Keratinocyte (primary cell): ENCODE measurements around the gene C2CD5. TPM values are rescaled to one million over a fixed set of nuclear protein-coding genes. Genes with fewer than 3 reads are reported as not detected.

Source experiments
- DNase-seq: peaks from one replicate; pipeline ENCODE4 v3.0.0-alpha.2; 2011; ENCODE audit warnings: low read depth, missing footprints, low spot score
- FAIRE-seq: peaks from 2 replicates; lab custom pipeline; 2011; peaks lifted over from hg19 to GRCh38; lab: Jason Lieb, UNC
- H2AFZ ChIP-seq: 2 replicates; pipeline ENCODE4 v1.6.0; 2012; ENCODE audit warnings: low read length, control low read depth, inconsistent platforms; ENCODE audit not compliant: control insufficient read depth
- H3K27ac ChIP-seq: 2 replicates; pipeline ENCODE4 v1.5.1; 2011; ENCODE audit warnings: low read length; ENCODE audit not compliant: control insufficient read depth, insufficient read depth
- H3K27me3 ChIP-seq: 3 replicates; pipeline ENCODE4 v1.6.0; 2011; ENCODE audit warnings: low read length; ENCODE audit not compliant: control insufficient read depth, insufficient read depth; ENCODE audit errors: extremely low read depth
- H3K36me3 ChIP-seq, 2 experiments: 2 replicates in 1 of 2; 3 replicates in 1 of 2; pipeline ENCODE4 v1.5.1; 2011; ENCODE audit warnings: low read length in 2 of 2, mild to moderate bottlenecking in 1 of 2; ENCODE audit not compliant: control insufficient read depth in 2 of 2, insufficient read depth in 2 of 2; ENCODE audit errors: extremely low read depth in 1 of 2
- H3K4me1 ChIP-seq: 3 replicates; pipeline ENCODE4 v1.5.1; 2011; ENCODE audit warnings: low read length; ENCODE audit not compliant: control insufficient read depth, insufficient read depth; ENCODE audit errors: extremely low read depth
- H3K4me2 ChIP-seq: 3 replicates; pipeline ENCODE4 v1.6.0; 2011; ENCODE audit warnings: low read depth, low read length; ENCODE audit not compliant: control insufficient read depth, insufficient read depth; ENCODE audit errors: extremely low read depth
- H3K4me3 ChIP-seq, 3 experiments: fragments of 200-600 bp in 1 of 3; sonication (generic) in 1 of 3; 2 replicates in 2 of 3; 3 replicates in 1 of 3; pipeline ENCODE4 v1.5.1; 2011 to 2016; ENCODE audit warnings: low read length in 3 of 3, mild to moderate bottlenecking in 3 of 3, control low read depth in 2 of 3, inconsistent platforms in 1 of 3, low read depth in 1 of 3, mixed read lengths in 1 of 3, mixed run types in 1 of 3, moderate library complexity in 1 of 3; ENCODE audit not compliant: control insufficient read depth in 2 of 3, insufficient read depth in 2 of 3; ENCODE audit errors: extremely low read depth in 1 of 3
- H3K79me2 ChIP-seq: 2 replicates; pipeline ENCODE4 v1.6.0; 2012; ENCODE audit warnings: low read length; ENCODE audit not compliant: control insufficient read depth, insufficient read depth
- H3K9ac ChIP-seq: 3 replicates; pipeline ENCODE4 v1.6.0; 2011; ENCODE audit warnings: low read length; ENCODE audit not compliant: control insufficient read depth, insufficient read depth; ENCODE audit errors: extremely low read depth
- H3K9me1 ChIP-seq: 3 replicates; pipeline ENCODE4 v1.6.0; 2011; ENCODE audit warnings: low read length; ENCODE audit not compliant: control insufficient read depth, insufficient read depth; ENCODE audit errors: extremely low read depth
- H3K9me3 ChIP-seq: 2 replicates; pipeline ENCODE4 v1.5.1; 2012; ENCODE audit warnings: low read depth, low read length; ENCODE audit not compliant: control insufficient read depth
- H4K20me1 ChIP-seq: 3 replicates; pipeline ENCODE4 v1.6.0; 2011; ENCODE audit warnings: low read length; ENCODE audit not compliant: control insufficient read depth, insufficient read depth; ENCODE audit errors: extremely low read depth
- EZH2 ChIP-seq: IDR thresholded peaks from one replicate; pipeline ENCODE4 v1.6.1; 2012; ENCODE audit warnings: inconsistent platforms, mild to moderate bottlenecking, low read length, moderate library complexity
- dilution Hi-C: fragments of 300-500 bp; cut with MboI; formaldehyde crosslinking; loops from one replicate; pipeline ENCODE4 v1.7.0; 2020; ENCODE audit warnings: low sequenced_read_pairs; ENCODE audit not compliant: extremely low pct_ligation_motif_present
- polyA plus RNA-seq, 5 experiments: library from polyadenylated mRNA; depleted of rRNA in 3 of 5; stranded (reverse) in 3 of 5; stranded (forward) in 1 of 5; unstranded in 1 of 5; fragments of >200 nt; gene quantifications; 1 replicate in 1 of 5; 2 replicates in 3 of 5; 3 replicates in 1 of 5; pipeline versions ENCODE4 v1.2.1 to v1.2.3, GENCODE V29; 2011 to 2012; ENCODE audit warnings: missing spikeins in 2 of 5, low read depth in 1 of 5, low replicate concordance in 1 of 5
- TF ChIP-seq, protein P1 (sequence below), 3 experiments: IDR thresholded peaks in 1 of 3; conservative IDR thresholded peaks in 1 of 3; optimal IDR thresholded peaks in 1 of 3; 2 replicates in 2 of 3; 3 replicates in 1 of 3; pipeline versions ENCODE3 to v1.5.1; 2011; ENCODE audit warnings: low read length in 3 of 3, mild to moderate bottlenecking in 3 of 3, moderate library complexity in 2 of 3, control low read depth in 1 of 3, inconsistent platforms in 1 of 3; ENCODE audit not compliant: insufficient read depth in 2 of 3; ENCODE audit errors: extremely low read depth in 1 of 3

C2CD5 gene
- polyA plus RNA-seq, 1 donor (not counting 4 experiments of a cell fraction or from before 2014, with no cell fraction given), result 17.7 TPM

DNA sequence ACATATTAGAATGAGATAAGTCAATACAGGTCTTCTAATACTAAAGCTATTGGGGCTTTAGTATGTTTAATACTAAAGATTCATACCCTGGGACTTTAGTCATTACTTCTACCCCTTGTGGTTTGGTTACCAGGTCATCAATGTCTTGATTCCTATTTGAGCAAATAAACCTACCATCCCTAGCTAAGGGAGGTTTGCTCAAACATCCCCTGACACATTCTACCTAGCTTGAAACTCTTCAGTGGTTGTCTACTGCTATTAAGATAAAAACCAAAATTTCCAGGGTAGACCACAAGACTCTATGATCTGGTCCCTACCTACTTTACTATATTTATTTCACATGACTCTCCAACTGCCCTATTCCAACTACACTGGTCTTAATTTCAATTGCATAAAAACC, 7.3 kb upstream of the C2CD5 start:
- dilution Hi-C loops, result no loop called here
- no peak overlapping the region for H3K27ac ChIP-seq
- FAIRE-seq, result no peak
- no peaks in the 10 kb centered on the region for H3K36me3 ChIP-seq
- H3K4me3 ChIP-seq, result no peak overlapping the region
- no peak overlapping the region for H3K4me2 ChIP-seq
- no peaks in the 10 kb centered on the region for H3K9me1 ChIP-seq
- H2AFZ ChIP-seq, result no peak overlapping the region
- no peaks in the 10 kb centered on the region for H3K27me3 ChIP-seq
- DNase-seq, result no peak
- no peaks in the 10 kb centered on the region for H3K9me3 ChIP-seq
- H3K79me2 ChIP-seq, result no peaks in the 10 kb centered on the region
- H4K20me1 ChIP-seq, result no peaks in the 10 kb centered on the region
- no peaks in the 10 kb centered on the region for H3K4me1 ChIP-seq
- TF ChIP-seq, protein P1, sequence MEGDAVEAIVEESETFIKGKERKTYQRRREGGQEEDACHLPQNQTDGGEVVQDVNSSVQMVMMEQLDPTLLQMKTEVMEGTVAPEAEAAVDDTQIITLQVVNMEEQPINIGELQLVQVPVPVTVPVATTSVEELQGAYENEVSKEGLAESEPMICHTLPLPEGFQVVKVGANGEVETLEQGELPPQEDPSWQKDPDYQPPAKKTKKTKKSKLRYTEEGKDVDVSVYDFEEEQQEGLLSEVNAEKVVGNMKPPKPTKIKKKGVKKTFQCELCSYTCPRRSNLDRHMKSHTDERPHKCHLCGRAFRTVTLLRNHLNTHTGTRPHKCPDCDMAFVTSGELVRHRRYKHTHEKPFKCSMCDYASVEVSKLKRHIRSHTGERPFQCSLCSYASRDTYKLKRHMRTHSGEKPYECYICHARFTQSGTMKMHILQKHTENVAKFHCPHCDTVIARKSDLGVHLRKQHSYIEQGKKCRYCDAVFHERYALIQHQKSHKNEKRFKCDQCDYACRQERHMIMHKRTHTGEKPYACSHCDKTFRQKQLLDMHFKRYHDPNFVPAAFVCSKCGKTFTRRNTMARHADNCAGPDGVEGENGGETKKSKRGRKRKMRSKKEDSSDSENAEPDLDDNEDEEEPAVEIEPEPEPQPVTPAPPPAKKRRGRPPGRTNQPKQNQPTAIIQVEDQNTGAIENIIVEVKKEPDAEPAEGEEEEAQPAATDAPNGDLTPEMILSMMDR (optimal IDR thresholded peaks at IDR 0.05 in 1 of 3, IDR thresholded peaks at IDR 0.05 in 1 of 3, conservative IDR thresholded peaks at IDR 0.05 in 1 of 3; ENCODE audit: extremely low read depth in 1 of 3, insufficient read depth in 2 of 3, low read length in 3 of 3), result no peak
- no peak for TF ChIP-seq EZH2
- no peak overlapping the region for H3K9ac ChIP-seq

DNA sequence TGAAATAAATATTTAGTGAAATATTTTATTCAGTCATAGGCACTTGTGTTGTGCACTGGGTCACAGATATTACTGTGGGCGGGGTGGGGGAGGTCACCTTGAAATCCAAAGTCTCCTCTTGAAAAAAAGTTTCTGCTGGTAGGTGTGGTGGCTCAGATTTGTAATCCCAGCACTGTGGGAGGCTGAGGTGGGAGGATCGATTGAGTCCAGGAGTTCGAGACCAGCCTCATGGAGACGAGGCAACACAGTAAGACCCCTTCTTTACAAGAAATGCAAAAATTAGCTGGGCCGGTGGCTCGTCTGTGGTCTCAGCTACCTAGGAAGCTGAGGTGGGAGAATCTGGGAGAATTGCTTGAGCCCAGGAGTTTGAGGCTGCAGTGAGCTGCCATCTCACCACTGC, 913 bp upstream of the C2CD5 start:
- Histone ChIP-seq H3K27ac (no peak overlapping the region), H4K20me1 (no peaks in the 10 kb centered on the region), H3K9me3 (no peaks in the 10 kb centered on the region), H3K4me2 (no peak overlapping the region), H3K36me3 (no peaks in the 10 kb centered on the region), H3K9me1 (no peaks in the 10 kb centered on the region), H3K4me1 (peaks cover 8% of the 10 kb centered on the region), H3K9ac (no peak overlapping the region), H3K4me3 (no peak overlapping the region), H2AFZ (no peak overlapping the region), H3K79me2 (no peaks in the 10 kb centered on the region), H3K27me3 (no peaks in the 10 kb centered on the region)
- DNase-seq (no peak), FAIRE-seq (no peak)
- TF ChIP-seq, protein P1 (optimal IDR thresholded peaks at IDR 0.05 in 1 of 3, IDR thresholded peaks at IDR 0.05 in 1 of 3, conservative IDR thresholded peaks at IDR 0.05 in 1 of 3; ENCODE audit: extremely low read depth in 1 of 3, insufficient read depth in 2 of 3, low read length in 3 of 3), result no peak
- TF ChIP-seq EZH2, result no peak
- dilution Hi-C loops, result no loop called here
